ENCODE data around the gene TMEM25.
"Not testable (repeated sequence)": the region's sequence is repeated elsewhere in the genome, so short reads cannot be mapped to it uniquely, and the experiment has no call there.

Gene TMEM25

GRCh38 chr11:118530683-118531596 is at the start of gene TMEM25:
TMEM25 (plus strand) TSS chr11:118531192; CDS start chr11:118531802, 610 bp downstream.
- Histone ChIP-seq H3K36me3 (replicated peaks; ENCODE audit: low read depth, low read length) (no peaks in the 10 kb centered on the region), H2AFZ (ENCODE audit: low read depth, low read length) (peak within 1 kb of the TSS; percentile 98), H3K9me3 (ENCODE audit: insufficient read depth, low read length) (no peaks in the 10 kb centered on the region), H3K4me3 (ENCODE audit: low read length) (peak within 1 kb of the TSS; percentile 87), H3K79me2 (ENCODE audit: low read length) (no peaks in the 10 kb centered on the region), H3K27ac (ENCODE audit: low read length) (no peak within 1 kb of the TSS), H4K20me1 (ENCODE audit: insufficient read depth, low read length) (no peaks in the 10 kb centered on the region), H3K27me3 (ENCODE audit: low read depth, low read length) (no peaks in the 10 kb centered on the region), H3K4me1 (ENCODE audit: low read length) (peaks cover 12% of the 10 kb centered on the region), H3K9ac (ENCODE audit: low read length) (peak within 1 kb of the TSS; percentile 72), H3K4me2 (ENCODE audit: low read length) (peak within 1 kb of the TSS; percentile 80)
- no peak for TF ChIP-seq EZH2phosphoT487 (IDR thresholded peaks at IDR 0.05; ENCODE audit: low read depth)
- no peak for TF ChIP-seq CTCF (IDR thresholded peaks at IDR 0.05; ENCODE audit: low read depth, low read length)

DNA sequence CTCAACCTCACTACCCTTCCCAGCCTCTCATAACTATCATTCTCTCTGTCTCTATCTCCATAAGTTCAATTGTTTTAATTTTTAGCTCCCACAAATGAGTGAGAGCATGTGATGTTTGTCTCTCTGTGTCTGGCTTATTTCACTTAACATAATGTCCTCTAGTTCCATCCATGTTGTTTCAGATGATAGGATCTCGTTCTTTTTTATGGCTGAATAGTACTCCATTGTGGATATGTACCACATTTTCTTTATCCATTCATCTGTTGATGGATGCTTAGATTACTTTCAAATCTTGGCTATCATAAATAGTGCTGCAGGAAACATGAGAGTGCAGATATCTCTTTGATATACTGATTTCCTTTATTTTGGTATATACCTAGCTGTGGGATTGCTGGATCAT is 49.8 kb upstream of the TMEM25 start:
- H3K9ac ChIP-seq (ENCODE audit: low read length); H3K9me3 ChIP-seq (ENCODE audit: insufficient read depth, low read length); H3K79me2 ChIP-seq (ENCODE audit: low read length); H3K4me3 ChIP-seq (ENCODE audit: low read length); H3K4me1 ChIP-seq (ENCODE audit: low read length); H4K20me1 ChIP-seq (ENCODE audit: insufficient read depth, low read length); H3K4me2 ChIP-seq (ENCODE audit: low read length); H3K27me3 ChIP-seq (ENCODE audit: low read depth, low read length); H2AFZ ChIP-seq (ENCODE audit: low read depth, low read length); H3K27ac ChIP-seq (ENCODE audit: low read length): not testable (repeated sequence)
- H3K36me3 ChIP-seq (replicated peaks; ENCODE audit: low read depth, low read length) = peaks cover 61% of the 10 kb centered on the region

DNA sequence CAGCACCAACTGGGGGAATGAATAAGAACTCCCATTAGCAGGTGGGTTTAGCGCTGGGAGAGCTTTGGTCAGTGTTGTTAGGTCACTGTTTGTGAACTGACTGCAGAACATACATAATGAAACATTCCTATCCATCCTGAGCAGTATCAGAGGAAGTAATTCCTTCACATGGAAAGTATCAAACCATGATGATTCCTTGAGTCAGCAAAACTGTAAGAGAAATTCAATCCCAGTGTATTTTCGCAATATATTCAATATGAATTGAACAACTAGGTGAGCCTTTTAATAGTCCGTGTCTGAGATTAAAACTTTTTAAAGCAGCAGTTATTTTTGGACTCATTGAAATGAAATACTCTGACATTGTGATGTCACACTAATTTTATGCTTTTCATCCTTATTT is 46.6 kb upstream of the TMEM25 start:
- TF ChIP-seq CTCF (IDR thresholded peaks at IDR 0.05; ENCODE audit: low read depth, low read length) = no peak
- no peak for TF ChIP-seq EZH2phosphoT487 (IDR thresholded peaks at IDR 0.05; ENCODE audit: low read depth)
- Histone ChIP-seq H3K27me3 (ENCODE audit: low read depth, low read length) (no peaks in the 10 kb centered on the region), H3K36me3 (replicated peaks; ENCODE audit: low read depth, low read length) (peaks cover 49% of the 10 kb centered on the region)

GRCh38 chr11:118485273-118485672 is 45.7 kb upstream of the TMEM25 start:
- Histone ChIP-seq H4K20me1 (ENCODE audit: insufficient read depth, low read length) (no peaks in the 10 kb centered on the region), H3K36me3 (replicated peaks; ENCODE audit: low read depth, low read length) (peaks cover 49% of the 10 kb centered on the region)

More for the DNA sequence above, 46.6 kb upstream of the TMEM25 start:
- H3K4me2 ChIP-seq (ENCODE audit: low read length) = no peak overlapping the region
- no peaks in the 10 kb centered on the region for H4K20me1 ChIP-seq (ENCODE audit: insufficient read depth, low read length)
- H2AFZ ChIP-seq (ENCODE audit: low read depth, low read length) = no peak overlapping the region
- H3K9me3 ChIP-seq (ENCODE audit: insufficient read depth, low read length) = no peaks in the 10 kb centered on the region
- H3K9ac ChIP-seq (ENCODE audit: low read length) = no peak overlapping the region
- no peaks in the 10 kb centered on the region for H3K4me1 ChIP-seq (ENCODE audit: low read length)
- H3K27ac ChIP-seq (ENCODE audit: low read length) = no peak overlapping the region
- H3K79me2 ChIP-seq (ENCODE audit: low read length) = no peaks in the 10 kb centered on the region
- H3K4me3 ChIP-seq (ENCODE audit: low read length) = no peak overlapping the region

More at GRCh38 chr11:118485273-118485672, 45.7 kb upstream of the TMEM25 start:
- no peak overlapping the region for H3K9ac ChIP-seq (ENCODE audit: low read length)
- TF ChIP-seq EZH2phosphoT487 (IDR thresholded peaks at IDR 0.05; ENCODE audit: low read depth) (no peak), CTCF (IDR thresholded peaks at IDR 0.05; ENCODE audit: low read depth, low read length) (0 out of 2 replicates have a peak, but pooled peaks have one; percentile 10)
- no peaks in the 10 kb centered on the region for H3K79me2 ChIP-seq (ENCODE audit: low read length)
- no peak overlapping the region for H3K27ac ChIP-seq (ENCODE audit: low read length)
- no peak overlapping the region for H3K4me3 ChIP-seq (ENCODE audit: low read length)
- no peak overlapping the region for H3K4me2 ChIP-seq (ENCODE audit: low read length)
- no peaks in the 10 kb centered on the region for H3K9me3 ChIP-seq (ENCODE audit: insufficient read depth, low read length)
- no peak overlapping the region for H2AFZ ChIP-seq (ENCODE audit: low read depth, low read length)
- no peaks in the 10 kb centered on the region for H3K4me1 ChIP-seq (ENCODE audit: low read length)
- H3K27me3 ChIP-seq (ENCODE audit: low read depth, low read length) = no peaks in the 10 kb centered on the region

Measured in OCI-LY3 (cell line).